Measurements from ENCODE around the gene MTAP. TPM values are rescaled to one million over a fixed set of nuclear protein-coding genes. Genes with fewer than 3 reads are reported as not detected.

Gene MTAP
- polyA plus RNA-seq, 1 donor (not counting 4 experiments of a cell fraction or from before 2014, with no cell fraction given), result 48.7 TPM

DNA sequence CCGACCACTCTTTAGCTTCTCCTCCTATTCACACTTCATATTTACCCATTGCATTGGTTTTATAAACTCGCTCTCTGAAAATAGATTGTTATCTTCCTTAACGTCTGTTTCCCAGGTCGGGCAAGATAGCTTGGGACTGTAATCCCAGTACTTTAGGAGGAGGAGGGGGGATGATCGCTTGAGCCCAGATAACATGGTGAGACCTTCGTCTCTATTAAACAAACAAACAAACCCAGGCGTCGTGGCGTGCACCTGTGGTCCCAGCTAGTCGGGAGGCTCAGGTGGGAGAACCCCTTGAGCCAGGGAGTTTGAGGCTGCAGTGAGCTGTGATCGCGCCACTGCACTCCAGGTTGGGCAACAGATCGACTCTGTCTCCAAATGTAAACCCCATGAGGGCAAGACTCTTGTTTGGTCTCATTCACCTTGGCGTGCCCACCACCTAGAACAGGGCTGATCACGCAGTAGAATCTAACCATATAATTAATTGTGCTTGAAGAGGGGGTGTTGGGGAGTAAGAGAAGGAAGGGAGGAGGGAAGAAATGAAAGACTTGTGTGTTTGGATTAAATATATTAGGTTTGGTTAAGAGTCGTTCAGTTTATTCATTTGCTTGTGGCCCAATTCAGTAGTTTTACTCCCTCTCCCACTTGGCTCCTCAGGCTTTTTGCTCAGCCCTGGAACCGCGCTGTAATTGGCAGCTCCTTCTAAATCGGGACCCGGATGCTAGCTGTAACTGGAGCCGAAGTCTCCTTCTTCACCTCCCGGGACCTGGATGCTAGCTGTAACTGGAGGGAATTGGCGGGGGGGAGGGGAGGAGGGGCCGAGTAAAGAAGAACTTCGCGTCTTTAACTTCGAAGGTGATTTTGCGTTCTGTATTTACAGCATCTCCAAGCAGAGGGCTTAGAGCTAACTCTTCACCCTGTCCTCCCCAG lies 166.8 kb downstream of the MTAP start:
- H3K4me2 ChIP-seq (ENCODE audit: control insufficient read depth, extremely low read depth, insufficient read depth, low read depth, low read length), result peak overlapping the region; percentile 65
- no peaks in the 10 kb centered on the region for H3K79me2 ChIP-seq (ENCODE audit: control insufficient read depth, insufficient read depth, low read length)
- peaks cover 22% of the 10 kb centered on the region for H3K9me3 ChIP-seq (ENCODE audit: control insufficient read depth, low read depth, low read length)
- no peak overlapping the region for H3K9ac ChIP-seq (ENCODE audit: control insufficient read depth, extremely low read depth, insufficient read depth, low read length)
- dilution Hi-C loops (cut with MboI; ENCODE audit: extremely low pct_ligation_motif_present, low sequenced_read_pairs), result no loop called here
- peak overlapping the region in 1 of 3 experiments; percentile 24 for H3K4me3 ChIP-seq (ENCODE audit: control insufficient read depth in 2 of 3, extremely low read depth in 1 of 3, insufficient read depth in 2 of 3, low read depth in 1 of 3, low read length in 3 of 3)
- peaks cover 16% of the 10 kb centered on the region for H3K4me1 ChIP-seq (ENCODE audit: control insufficient read depth, extremely low read depth, insufficient read depth, low read length)
- H3K27me3 ChIP-seq (ENCODE audit: control insufficient read depth, extremely low read depth, insufficient read depth, low read length), result peaks cover 62% of the 10 kb centered on the region
- TF ChIP-seq EZH2 (IDR thresholded peaks at IDR 0.05; ENCODE audit: low read length), result no peak
- TF ChIP-seq, protein P1, sequence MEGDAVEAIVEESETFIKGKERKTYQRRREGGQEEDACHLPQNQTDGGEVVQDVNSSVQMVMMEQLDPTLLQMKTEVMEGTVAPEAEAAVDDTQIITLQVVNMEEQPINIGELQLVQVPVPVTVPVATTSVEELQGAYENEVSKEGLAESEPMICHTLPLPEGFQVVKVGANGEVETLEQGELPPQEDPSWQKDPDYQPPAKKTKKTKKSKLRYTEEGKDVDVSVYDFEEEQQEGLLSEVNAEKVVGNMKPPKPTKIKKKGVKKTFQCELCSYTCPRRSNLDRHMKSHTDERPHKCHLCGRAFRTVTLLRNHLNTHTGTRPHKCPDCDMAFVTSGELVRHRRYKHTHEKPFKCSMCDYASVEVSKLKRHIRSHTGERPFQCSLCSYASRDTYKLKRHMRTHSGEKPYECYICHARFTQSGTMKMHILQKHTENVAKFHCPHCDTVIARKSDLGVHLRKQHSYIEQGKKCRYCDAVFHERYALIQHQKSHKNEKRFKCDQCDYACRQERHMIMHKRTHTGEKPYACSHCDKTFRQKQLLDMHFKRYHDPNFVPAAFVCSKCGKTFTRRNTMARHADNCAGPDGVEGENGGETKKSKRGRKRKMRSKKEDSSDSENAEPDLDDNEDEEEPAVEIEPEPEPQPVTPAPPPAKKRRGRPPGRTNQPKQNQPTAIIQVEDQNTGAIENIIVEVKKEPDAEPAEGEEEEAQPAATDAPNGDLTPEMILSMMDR (optimal IDR thresholded peaks at IDR 0.05 in 1 of 3, IDR thresholded peaks at IDR 0.05 in 1 of 3, conservative IDR thresholded peaks at IDR 0.05 in 1 of 3; ENCODE audit: extremely low read depth in 1 of 3, insufficient read depth in 2 of 3, low read length in 3 of 3), result no peak
- DNase-seq (ENCODE audit: low read depth, low spot score), result no peak
- FAIRE-seq, result no peak
- no peak overlapping the region for H3K27ac ChIP-seq (ENCODE audit: control insufficient read depth, insufficient read depth, low read length)
- no peaks in the 10 kb centered on the region for H3K9me1 ChIP-seq (ENCODE audit: control insufficient read depth, extremely low read depth, insufficient read depth, low read length)
- no peaks in the 10 kb centered on the region for H4K20me1 ChIP-seq (ENCODE audit: control insufficient read depth, extremely low read depth, insufficient read depth, low read length)
- H2AFZ ChIP-seq (ENCODE audit: control insufficient read depth, low read length), result no peak overlapping the region
- peaks cover 5 to 13% of the 10 kb centered on the region in 2 experiments for H3K36me3 ChIP-seq (ENCODE audit: control insufficient read depth in 2 of 2, extremely low read depth in 1 of 2, insufficient read depth in 2 of 2, low read length in 2 of 2)

DNA sequence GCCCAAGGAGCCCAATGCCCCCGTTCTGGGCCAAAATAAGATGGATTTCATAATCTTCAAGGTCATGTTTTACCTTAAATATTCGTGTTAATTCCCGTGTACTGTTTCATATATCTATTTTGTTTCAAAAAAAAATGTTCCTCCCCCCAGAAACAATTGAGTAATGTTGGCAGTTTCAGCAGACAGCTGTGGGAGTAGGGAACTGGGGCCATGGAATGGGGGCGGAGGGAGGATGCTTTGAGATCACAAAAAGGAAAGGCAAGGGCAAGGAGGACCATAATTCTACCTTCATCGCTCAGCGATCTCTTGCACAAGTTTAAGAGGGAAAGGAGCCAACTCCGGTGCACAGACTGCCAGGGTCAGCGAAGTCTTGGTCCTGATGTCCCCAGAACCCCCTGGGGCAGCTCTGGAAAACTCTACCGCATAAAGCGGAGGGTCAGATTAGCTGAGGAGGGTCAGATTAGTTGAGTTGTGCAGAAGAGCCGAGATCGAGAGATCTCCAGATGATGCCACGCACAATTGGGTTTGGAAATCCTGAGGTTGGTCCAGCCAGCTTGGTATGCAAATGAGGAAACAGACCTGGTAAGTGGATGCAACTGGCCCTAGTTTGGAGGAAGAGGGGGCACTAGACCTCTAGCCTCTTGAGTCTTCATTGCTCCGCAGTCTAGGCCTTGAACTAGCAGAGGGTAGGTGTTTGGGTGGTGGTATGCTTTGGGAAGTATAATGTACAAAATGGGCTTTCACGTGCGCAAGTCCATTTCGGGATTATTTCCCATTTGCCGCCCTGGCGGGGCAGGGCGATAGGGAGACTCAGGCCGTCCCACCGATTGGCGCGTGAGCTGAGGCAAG lies 167.7 kb downstream of the MTAP start:
- H4K20me1 ChIP-seq (ENCODE audit: control insufficient read depth, extremely low read depth, insufficient read depth, low read length), result no peaks in the 10 kb centered on the region
- no peak overlapping the region for H2AFZ ChIP-seq (ENCODE audit: control insufficient read depth, low read length)
- H3K4me1 ChIP-seq (ENCODE audit: control insufficient read depth, extremely low read depth, insufficient read depth, low read length), result peaks cover 13% of the 10 kb centered on the region
- TF ChIP-seq, protein P1 (optimal IDR thresholded peaks at IDR 0.05 in 1 of 3, IDR thresholded peaks at IDR 0.05 in 1 of 3, conservative IDR thresholded peaks at IDR 0.05 in 1 of 3; ENCODE audit: extremely low read depth in 1 of 3, insufficient read depth in 2 of 3, low read length in 3 of 3), result no peak
- peak; percentile 28 for TF ChIP-seq EZH2 (IDR thresholded peaks at IDR 0.05; ENCODE audit: low read length)
- dilution Hi-C loops (cut with MboI; ENCODE audit: extremely low pct_ligation_motif_present, low sequenced_read_pairs), result no loop called here
- no peak overlapping the region for H3K4me3 ChIP-seq (ENCODE audit: control insufficient read depth in 2 of 3, extremely low read depth in 1 of 3, insufficient read depth in 2 of 3, low read depth in 1 of 3, low read length in 3 of 3)
- H3K4me2 ChIP-seq (ENCODE audit: control insufficient read depth, extremely low read depth, insufficient read depth, low read depth, low read length), result no peak overlapping the region
- FAIRE-seq, result no peak
- DNase-seq (ENCODE audit: low read depth, low spot score), result no peak
- no peaks in the 10 kb centered on the region for H3K79me2 ChIP-seq (ENCODE audit: control insufficient read depth, insufficient read depth, low read length)
- H3K9me3 ChIP-seq (ENCODE audit: control insufficient read depth, low read depth, low read length), result peaks cover 22% of the 10 kb centered on the region
- no peak overlapping the region for H3K27ac ChIP-seq (ENCODE audit: control insufficient read depth, insufficient read depth, low read length)
- H3K27me3 ChIP-seq (ENCODE audit: control insufficient read depth, extremely low read depth, insufficient read depth, low read length), result peaks cover 71% of the 10 kb centered on the region
- H3K36me3 ChIP-seq (ENCODE audit: control insufficient read depth in 2 of 2, extremely low read depth in 1 of 2, insufficient read depth in 2 of 2, low read length in 2 of 2), result peaks cover 5 to 13% of the 10 kb centered on the region in 2 experiments
- H3K9ac ChIP-seq (ENCODE audit: control insufficient read depth, extremely low read depth, insufficient read depth, low read length), result no peak overlapping the region
- no peaks in the 10 kb centered on the region for H3K9me1 ChIP-seq (ENCODE audit: control insufficient read depth, extremely low read depth, insufficient read depth, low read length)
